ENCODE results near the gene CMBL. TPM values are rescaled to one million over a fixed set of nuclear protein-coding genes. Genes with fewer than 3 reads are reported as not detected.

The CMBL gene
- total RNA-seq, 1 experiment from 2014 or later, result 12.6 TPM

DNA sequence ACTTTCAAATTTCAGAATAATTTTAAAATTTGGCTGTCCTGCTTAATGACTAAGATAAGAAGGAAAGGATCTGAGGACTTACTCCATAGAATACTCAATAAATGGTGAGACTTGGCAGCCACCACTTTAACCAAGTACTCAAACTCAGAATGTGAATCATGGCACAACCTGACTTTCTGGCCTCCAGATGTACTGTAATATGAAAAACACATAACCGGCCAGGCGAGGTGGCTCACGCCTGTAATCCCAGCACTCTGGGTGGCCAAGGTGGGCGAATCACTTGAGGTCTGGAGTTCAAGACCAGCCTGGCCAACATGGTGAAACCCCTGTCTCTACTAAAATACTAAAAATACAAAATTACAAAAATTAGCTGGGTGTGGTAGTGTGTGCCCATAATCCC lies 35.8 kb upstream of the CMBL start:
- H2AFZ ChIP-seq (ENCODE audit: low read length), result no peak overlapping the region
- H3K79me1 ChIP-seq (ENCODE audit: insufficient read depth, low read depth, low read length, poor library complexity, severe bottlenecking), result no peaks in the 10 kb centered on the region
- no peak overlapping the region for H3K14ac ChIP-seq (ENCODE audit: insufficient read depth, low read length)
- H3K4me1 ChIP-seq (ENCODE audit: insufficient read depth, low read length), result no peaks in the 10 kb centered on the region; the same call in 1 of the 2 replicates
- H3K9me3 ChIP-seq (ENCODE audit: control insufficient read depth, low read depth, low read length), result no peaks in the 10 kb centered on the region
- no peak overlapping the region for H2BK5ac ChIP-seq (ENCODE audit: insufficient read length, low read length)
- no peak for DNase-seq
- H3K4ac ChIP-seq (ENCODE audit: low read depth, low read length), result no peak overlapping the region
- H3K23ac ChIP-seq (ENCODE audit: insufficient read length, low read depth, low read length), result no peak overlapping the region
- no peak overlapping the region for H2BK120ac ChIP-seq (ENCODE audit: low read depth, low read length, poor library complexity, severe bottlenecking)
- H4K8ac ChIP-seq (replicated peaks; ENCODE audit: insufficient read length, low read depth, low read length), result no peak overlapping the region
- H3T11ph ChIP-seq (ENCODE audit: low read length), result no peak overlapping the region
- H2BK20ac ChIP-seq (ENCODE audit: low read depth, low read length, poor library complexity, severe bottlenecking), result no peak overlapping the region
- no peak overlapping the region for H3K56ac ChIP-seq (ENCODE audit: insufficient read length, low read depth, low read length)
- Mint-ChIP-seq H3K27ac (no peak overlapping the region), H3K9me3 (no peaks in the 10 kb centered on the region), H3K4me1 (peaks cover 11 to 15% of the 10 kb centered on the region in 2 experiments), H3K4me3 (no peak overlapping the region), H3K36me3 (ENCODE audit: insufficient read depth in 1 of 3, low read depth in 3 of 3) (no peaks in the 10 kb centered on the region), H3K27me3 (ENCODE audit: low read depth) (peaks cover 3% of the 10 kb centered on the region; the same call in 1 of the 2 replicates)
- TF ChIP-seq CTCF (conservative IDR thresholded peaks at IDR 0.05), result no peak
- no peak overlapping the region for H3K9ac ChIP-seq (ENCODE audit: extremely low read depth, insufficient read length, low read length)
- H2BK12ac ChIP-seq (ENCODE audit: insufficient read length, low read depth, low read length), result no peak overlapping the region
- no CpG with 5 or more reads among the region's 4 CpGs for whole genome bisulfite sequencing (ENCODE audit: extremely low coverage, insufficient read length, low lambda C conversion rate)
- no peak overlapping the region for H3K18ac ChIP-seq (ENCODE audit: insufficient read length, low read depth, low read length)
- H4K5ac ChIP-seq (ENCODE audit: insufficient read length, low read depth, low read length), result no peak overlapping the region
- H3K4me2 ChIP-seq (ENCODE audit: insufficient read depth, insufficient read length, low read length), result no peak overlapping the region
- no peaks in the 10 kb centered on the region for H3K79me2 ChIP-seq (ENCODE audit: insufficient read depth, low read length)
- H2BK15ac ChIP-seq (ENCODE audit: low read depth, low read length), result no peak overlapping the region
- H3K23me2 ChIP-seq (ENCODE audit: insufficient read length, low read depth, low read length, poor library complexity, severe bottlenecking), result no peaks in the 10 kb centered on the region
- no peaks in the 10 kb centered on the region for H3K27me3 ChIP-seq (ENCODE audit: insufficient read depth, low read length)
- no peak overlapping the region for H3K27ac ChIP-seq (ENCODE audit: insufficient read length, low read depth, low read length)
- H2AK5ac ChIP-seq (ENCODE audit: insufficient read length, low read length), result no peak overlapping the region
- no peak overlapping the region for H4K91ac ChIP-seq (ENCODE audit: insufficient read length, low read depth, low read length)
- no peaks in the 10 kb centered on the region for H4K20me1 ChIP-seq (ENCODE audit: control insufficient read depth, insufficient read depth, insufficient read length)
